ENCODE results near the gene ATP6AP1.

- TF ChIP-seq POLR2A (IDR thresholded peaks at IDR 0.05) (no peak), CTCF (IDR thresholded peaks at IDR 0.05) (no peak)
Observed at GRCh38 chrX:154460326-154460725, 31.8 kb downstream of the ATP6AP1 start.
